Fibroblast of gingiva (primary cell): Measurements from ENCODE around the gene TM4SF5.

Experiments used
- DNase-seq: peaks from one replicate; pipeline ENCODE4 v3.0.0-alpha.2; 2011; ENCODE audit warnings: low read depth

Gene TM4SF5

DNA sequence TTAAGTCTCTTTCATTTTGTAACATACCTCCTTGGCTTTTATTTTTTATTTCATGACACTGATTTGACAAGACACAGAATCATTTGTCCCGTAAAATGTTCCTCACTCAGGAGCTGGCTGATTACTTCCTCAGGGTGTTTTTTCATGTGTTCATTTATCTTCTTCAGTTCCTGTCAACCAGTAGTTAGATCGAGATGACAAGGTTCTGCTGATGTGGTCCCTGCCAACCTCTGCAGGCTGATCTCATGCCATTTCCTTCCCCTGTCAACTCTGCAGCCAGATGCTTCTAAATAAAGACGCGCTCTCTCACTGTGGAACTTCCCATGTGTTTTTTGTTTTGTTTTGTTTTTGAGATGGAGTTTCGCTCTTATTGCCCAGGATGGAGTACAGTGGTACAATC, 23.8 kb upstream of the TM4SF5 start:
- no peak for DNase-seq

DNA sequence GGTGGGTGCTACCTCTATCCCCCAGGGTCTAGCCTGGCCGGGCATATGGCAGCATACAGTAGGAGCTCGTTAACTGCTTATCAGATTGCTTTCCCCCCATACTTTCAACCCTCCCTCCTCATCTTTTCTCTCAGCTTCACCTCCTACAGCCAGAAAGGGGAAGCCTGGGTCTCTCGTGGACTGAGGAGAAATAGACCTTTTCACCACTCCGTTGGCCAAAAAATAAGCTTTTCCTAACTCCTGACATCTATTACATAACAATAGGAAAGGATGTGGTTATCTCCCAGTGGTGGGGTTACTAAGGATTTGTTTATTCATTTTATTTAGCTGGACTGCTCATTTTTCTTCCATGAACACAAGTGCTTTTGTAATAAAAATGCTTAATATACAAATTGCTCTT, 23.0 kb upstream of the TM4SF5 start:
- no peak for DNase-seq

DNA sequence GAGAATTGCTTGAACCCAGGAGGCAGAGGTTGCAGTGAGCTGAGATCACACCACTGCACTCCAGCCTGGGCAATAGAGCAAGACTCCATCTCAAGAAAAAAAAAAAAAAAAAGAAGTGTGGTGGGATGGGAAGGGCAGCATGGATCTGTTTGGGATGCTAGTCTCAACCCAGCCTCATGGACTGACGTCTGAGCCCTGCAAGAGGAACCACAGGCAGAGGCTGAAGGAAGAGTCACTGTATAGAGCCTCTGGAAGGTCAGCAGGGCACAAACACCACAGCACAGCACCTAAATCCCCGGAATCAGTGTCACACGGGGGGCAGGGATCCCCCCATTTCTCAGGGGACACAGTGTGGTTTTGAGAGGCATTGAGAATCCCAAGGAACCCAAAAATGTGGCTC, 21.1 kb upstream of the TM4SF5 start:
- no peak for DNase-seq

DNA sequence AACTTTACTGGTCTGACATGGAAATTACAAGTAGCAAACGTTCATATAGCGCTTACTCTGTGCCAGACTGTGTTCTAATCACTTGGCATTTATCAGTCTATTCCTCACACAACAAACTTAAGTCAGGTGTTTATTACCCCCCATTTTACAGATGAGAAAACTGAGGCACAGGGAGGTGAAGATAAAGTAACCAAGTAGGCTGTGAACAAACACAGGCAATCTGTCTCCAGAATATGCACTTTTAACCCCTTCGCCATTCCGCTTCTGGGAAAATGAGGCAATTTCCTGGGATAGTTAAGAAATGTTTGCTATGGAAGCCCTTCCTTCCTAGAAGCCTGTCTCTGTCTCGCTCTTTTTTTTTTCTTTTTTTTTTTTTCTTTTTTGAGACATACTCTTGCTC, 19.8 kb upstream of the TM4SF5 start:
- DNase-seq: peak; percentile 9

DNA sequence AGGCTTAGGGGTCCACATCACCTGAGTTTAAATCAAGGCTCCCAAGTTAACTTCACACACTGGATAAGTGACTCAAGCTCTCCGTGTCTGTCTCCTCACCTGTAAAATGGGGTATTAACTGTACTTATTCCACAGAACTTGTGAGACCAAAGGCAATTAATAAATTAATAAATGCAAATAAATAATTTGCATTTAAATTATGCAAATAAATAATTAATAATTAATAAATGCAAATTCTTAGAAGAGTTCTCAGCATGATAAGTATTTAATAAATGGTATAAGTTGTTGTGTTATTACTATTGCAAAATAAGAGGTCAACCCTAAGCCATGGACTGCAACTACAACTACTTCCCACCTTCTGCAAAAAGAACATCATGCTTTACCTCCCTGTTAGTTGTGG, 18.3 kb upstream of the TM4SF5 start:
- no peak for DNase-seq

DNA sequence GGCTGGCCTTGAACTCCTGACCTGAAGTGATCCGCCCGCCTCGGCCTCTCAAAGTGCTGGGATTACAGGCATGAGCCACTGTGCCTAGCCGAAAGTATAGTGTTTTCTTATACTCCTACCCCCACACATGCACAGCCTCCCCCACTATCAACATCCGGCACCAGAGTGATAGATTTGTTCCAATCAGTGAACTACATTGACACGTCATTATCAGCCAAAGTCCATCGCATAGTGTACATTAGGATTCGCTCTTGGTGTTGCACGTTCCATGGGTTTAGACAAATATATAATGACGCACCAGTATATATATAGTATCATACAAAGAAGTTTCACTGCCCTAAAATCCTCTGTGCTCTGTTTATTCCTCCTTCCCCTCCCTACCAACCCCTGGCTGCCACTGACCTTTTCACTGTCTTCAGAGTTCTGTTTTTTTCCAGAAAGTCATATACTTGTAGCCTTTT, 11.9 kb upstream of the TM4SF5 start:
- no peak for DNase-seq

DNA sequence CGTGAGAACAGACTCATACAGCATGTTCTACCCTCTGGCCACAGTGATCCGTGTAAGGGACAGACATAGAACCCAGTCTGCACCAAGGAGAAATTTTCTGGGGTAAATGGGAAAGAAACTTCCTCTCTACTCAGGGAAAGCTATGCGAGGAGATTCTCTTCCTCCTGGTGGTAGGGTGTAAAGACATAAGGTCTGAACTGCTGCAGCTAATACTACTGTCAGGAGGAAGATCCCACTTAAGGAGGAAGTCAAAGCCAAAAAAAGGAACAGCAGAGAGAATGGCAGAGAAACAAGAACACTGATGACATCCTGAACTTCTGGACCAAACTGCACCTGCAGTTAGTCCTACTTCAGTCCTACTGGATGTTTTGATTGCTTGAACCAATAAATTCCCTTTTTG, 7.1 kb upstream of the TM4SF5 start:
- DNase-seq: no peak

DNA sequence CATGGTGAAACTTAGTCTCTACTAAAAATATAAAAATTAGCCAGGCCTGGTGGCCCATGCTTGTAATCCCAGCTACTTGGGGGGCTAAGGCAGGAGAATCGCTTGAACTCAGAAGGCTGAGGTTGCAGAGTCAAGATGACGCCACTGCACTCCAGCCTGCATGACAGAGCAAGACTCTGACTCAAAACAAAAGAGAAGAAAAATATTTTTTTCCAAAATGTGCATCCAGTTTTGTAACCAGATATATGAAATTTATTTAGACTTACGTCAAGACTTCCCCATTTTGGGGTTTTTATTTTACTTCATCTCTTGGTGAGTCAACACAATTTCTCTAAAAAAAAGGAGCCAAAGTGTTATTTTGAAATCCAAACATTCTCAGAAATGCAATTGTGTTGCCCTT, 5.5 kb upstream of the TM4SF5 start:
- DNase-seq: peak; percentile 70

DNA sequence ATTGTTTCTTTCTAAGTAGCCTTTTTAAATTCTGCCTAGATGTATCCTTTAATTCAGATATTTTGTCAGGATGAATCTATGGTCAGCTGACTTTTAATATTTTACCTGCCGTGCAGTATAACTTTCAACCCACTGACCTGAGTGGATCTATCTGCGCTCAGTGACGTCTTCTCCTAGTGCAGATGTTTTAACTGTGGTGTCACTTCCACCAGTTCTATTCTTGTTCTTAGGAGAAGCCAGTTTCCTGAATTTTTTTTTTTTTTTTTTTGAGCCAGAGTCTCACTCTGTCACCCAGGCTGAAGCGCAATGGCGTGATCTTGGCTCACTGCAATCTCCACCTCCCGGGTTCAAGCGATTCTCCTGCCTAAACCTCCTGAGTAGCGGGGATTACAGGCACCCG, 5.0 kb upstream of the TM4SF5 start:
- no peak for DNase-seq

DNA sequence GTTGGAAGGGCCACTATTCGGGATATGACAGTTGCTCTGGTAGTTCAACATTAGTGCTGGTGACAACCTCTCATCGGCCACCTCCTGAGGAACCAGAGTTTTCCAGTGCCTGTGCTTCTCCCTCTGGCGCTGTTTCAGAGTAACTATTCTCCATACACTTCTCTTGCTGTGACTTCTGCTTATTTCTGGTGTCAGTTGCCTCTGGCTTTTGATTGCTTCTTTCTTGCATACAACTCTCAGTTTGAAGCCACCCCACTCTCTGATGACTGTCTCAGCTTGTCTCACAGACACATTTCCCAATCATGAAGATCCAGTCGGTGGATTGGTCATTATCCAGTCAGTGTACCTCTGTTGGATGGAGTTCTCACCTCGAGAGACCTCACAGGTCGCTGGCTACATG, 3.4 kb upstream of the TM4SF5 start:
- DNase-seq: no peak

DNA sequence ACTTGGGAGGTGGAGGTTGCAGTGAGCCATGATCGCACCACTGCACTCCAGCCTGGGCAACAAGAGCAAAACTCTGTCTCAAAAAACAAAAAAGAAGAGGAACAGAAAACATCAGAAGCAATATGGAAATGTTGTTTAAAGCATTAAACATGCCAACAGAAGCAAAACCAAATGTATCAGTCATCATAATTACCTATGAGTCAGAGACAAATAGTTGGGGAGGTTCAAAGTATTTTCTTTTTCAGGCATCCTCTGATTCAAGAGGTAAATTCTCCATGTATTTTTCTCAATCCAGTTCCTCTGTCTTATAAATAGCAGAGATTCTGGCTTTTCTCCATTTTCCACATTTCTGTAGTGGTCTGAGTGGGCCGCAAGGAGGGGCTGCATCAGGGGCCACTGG, 2.1 kb upstream of the TM4SF5 start:
- DNase-seq: no peak

DNA sequence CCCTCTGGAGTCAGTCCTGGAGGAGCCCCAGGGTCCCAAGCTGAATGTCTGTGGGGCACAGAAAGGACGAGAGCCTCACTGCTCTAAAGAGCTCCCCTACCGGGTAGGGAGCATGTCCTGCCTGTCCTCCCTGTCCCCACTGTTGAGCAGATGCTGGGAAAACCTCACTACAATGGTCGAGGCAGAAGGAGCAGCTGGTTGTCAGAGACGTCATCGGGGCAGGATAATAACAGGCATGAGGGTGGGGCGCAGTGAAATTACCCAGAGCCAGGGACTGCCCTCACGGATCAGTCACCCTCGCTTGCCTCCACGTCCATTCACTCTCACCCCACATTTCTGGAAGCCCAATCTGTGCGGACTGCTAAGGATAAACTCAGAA, 538 bp downstream of the TM4SF5 start:
- DNase-seq: no peak

DNA sequence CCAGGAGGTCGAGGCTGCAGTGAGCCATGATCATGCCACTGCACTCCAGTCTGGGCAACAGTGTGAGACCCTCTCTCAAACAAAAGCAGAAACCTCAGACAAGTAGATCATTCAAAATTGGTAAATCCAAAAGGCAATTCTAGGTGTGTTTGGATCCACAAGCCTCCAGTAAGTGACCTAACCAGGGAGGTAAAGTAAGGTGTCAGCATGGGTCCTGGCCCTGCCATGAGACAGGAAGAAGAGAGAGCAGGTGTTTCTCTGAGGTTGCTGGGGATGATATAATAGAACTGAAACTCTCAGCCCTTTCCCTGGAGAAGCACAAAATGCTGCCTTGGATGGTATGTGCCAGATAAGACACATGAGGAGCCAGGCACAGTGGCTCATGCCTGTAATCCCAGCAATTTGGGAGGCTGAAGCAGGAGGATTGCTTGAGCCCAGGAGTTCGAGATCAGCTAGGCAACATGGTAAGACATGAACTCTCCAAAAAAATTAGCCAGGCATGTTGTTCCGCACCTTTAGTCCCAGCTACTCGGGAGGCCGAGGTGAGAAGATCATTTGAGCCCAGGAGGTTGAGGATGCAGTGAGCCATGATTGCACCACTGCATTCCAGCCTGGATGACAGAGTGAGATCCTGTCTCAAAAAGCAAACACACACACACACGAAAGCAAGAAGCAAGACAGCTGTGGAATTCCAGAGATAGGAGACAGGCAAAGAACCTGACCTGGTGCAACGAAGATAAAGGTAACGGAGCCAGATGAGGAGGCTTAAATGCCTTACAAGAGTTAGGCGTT, 6.5 kb downstream of the TM4SF5 start:
- DNase-seq: no peak

DNA sequence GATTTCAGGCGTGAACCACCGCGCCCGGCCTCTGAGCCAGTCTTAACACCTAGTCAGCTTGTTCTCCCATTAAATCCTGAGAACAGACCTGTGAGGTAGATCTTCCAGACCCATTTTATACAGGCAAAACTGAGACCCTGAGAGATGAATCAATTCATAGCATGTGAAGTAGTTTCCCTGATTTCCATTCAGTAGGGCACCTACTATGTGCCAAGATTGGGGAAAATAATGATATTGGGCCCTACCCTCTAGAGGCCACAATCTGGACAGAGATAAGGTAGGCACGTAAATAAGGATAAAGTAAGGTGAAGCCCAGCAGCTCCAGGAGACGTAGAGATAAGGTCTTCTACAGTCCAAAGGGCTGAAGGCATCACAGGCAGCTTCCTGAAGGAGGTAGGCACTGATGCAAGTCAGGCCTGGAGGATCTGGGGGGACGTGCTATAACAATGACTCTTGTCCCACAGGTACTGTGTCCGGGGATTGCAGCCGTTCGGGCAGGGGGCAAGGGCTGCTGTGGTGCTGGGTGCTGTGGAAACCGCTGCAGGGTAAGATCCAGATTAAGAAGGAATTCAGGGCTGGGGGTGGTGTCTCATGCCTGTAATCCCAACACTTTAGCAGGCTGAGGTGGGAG, 8.8 kb downstream of the TM4SF5 start:
- DNase-seq: no peak

DNA sequence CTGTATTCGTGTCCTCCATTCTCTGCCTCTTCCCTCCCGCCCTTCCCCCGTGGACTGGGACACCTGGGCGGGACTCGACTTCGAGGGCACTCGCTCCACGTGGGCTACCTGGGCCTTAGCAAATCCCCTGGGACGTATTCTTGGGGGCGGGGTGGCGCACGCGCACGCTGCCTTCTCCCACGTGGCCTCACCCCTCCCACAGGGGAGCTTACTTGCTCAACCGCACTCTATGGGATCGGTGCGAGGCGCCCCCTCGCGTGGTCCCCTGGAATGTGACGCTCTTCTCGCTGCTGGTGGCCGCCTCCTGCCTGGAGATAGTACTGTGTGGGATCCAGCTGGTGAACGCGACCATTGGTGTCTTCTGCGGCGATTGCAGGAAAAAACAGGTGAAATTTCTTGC, 11.0 kb downstream of the TM4SF5 start:
- DNase-seq: no peak

DNA sequence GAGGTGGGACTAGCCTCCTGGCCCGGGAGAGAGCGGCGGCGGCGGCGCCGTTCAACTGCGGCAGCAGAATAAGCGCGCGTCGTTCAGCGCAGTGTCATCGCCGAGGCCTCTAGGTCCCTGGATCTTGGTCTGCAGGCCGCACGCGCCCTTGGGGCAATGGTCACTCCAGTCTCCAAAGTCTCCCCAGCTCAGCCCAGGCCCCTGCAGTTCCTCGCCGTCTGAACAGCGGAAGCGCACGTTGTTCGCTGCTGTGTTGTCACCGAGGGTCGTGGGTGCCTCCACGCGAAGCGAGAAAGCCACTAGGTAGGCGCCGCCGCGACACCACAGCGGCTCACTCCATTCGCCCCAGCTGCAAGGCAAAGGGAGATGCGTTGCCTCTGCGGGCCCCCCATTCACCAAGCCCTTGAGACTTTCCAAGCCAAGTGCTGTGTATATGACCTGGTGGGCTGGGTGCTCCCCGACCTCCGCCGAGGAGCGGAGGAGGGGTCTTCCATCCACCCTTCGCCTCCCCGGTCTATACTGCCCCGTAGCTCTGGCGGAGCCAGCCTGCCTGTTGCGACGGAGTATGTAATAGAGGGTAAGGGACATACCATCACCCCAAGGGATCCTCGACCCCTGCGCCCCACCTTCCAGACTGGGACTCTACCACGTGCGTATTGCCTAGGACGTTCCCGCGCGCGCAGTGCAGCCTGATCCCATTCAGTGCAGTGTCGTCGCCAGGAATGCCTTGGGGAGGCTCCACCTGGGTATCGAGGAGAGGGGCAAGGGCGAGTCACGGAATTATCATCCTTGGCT, 13.8 kb downstream of the TM4SF5 start:
- DNase-seq: no peak

DNA sequence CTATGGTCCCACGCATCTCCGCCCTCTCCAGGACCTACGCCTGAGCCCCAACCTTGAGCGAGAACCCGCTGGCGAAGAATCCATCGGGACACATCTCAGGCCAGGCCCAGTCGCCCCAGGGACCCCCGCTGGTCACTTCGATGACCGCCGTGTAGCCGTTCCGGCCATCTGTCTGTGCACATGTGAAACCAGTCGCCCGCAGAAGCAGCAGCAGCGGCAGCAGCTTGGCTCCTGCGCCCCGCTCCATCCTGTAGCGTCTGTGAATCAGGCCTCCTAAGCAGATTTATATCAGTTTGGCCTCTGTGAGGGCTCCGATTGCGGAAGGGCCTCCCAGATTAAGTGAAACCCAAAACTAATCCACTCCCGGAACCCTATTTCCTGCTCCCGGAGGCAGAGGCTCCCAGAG, 14.4 kb downstream of the TM4SF5 start, which contains the start of gene VMO1:
Gene VMO1 (minus strand): TSS at position 259 of the 406 bp plus-strand sequence. CDS start 12 bp downstream, at position 247.
- DNase-seq: peak; percentile 32

DNA sequence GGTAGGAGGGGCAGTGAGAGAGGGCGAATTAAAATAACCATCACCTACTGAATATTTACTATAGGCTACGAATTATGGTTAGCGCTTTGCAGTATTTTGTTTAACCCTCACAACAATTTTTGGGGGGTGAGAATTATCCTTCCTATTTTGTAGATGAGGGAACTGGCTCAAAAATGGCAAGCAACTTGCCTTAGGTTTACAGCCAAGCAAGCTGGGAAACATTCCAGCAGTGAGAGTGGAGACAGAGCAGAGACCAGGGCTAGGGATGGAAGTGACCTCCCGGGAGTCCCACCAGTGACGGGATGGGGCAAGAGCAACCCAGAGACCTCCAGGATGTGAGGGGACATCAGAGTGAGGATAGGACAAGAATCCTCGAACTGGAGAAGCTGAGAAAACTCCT, 14.8 kb downstream of the TM4SF5 start:
- no peak for DNase-seq

DNA sequence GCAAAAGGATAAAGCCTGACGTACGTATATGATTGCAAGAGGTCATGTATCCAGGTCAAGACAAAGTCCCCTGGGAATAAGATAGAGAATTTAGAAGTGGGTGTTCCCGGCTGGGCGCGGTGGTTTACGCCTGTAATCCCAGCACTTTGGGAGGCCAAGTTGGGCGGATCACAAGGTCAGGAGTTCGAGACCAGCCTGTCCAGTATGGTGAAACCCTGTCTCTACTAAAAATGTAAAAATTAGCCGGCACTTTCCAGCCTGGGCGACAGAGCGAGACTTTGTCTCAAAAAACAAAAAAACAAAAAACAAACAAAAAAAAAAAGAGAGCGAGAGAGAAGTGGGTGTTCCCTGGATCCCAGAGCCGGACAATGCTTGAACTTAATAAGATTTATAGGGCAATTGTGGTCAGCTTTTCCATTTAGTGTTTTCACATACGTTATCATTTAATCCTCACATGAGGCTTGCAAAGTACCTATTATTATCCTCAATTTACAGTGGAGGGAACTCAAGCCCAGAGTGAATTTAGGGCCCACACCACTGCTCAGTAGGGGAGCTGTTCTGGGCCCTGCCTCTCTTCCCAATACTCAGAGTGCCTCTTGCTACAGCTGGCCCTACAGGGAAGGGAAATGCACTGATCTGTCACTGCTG, 16.6 kb downstream of the TM4SF5 start:
- DNase-seq: peak; percentile 58

DNA sequence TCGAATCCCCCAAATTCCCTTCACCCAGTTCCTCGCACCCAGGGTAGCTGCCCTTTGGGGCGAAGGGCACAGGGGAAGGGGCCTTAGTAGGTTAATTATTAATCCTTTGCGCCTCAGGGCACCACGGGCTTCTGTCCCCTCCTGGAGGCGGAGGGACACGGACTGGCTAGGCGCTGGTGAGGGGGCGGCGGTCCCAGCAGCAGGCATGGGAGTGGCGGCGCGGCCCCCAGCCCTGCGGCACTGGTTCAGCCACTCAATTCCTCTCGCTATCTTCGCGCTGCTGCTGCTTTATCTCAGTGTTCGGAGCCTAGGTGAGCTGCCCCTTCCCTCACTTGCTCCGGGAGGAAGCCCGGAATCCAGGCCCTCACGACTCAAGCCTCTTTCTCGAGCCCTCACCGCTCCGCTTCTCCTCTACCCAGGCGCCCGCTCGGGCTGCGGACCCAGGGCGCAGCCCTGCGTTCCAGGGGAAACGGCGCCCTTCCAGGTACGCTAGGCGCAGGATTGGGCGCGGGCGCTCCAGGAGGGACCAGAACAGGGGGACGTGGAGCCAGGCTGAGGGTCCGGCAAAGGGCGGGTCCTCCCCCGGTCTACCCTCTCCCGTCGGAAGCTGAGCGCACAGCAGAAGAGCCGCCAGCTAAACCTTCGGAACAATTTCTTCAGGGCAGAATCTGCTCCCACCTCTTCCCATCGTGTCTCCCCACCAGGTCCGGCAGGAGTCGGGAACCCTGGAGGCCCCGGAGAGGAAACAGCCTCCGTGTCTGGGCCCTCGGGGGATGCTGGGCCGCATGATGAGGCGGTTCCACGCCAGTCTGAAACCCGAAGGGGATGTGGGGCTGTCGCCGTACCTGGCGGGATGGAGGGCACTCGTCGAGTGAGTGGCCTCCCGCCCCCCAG, 17.4 kb downstream of the TM4SF5 start, which contains the start of gene GLTPD2:
Gene GLTPD2 (plus strand): TSS at position 158 of the 894 bp plus-strand sequence. CDS start 48 bp downstream, at position 206.
- DNase-seq: no peak

DNA sequence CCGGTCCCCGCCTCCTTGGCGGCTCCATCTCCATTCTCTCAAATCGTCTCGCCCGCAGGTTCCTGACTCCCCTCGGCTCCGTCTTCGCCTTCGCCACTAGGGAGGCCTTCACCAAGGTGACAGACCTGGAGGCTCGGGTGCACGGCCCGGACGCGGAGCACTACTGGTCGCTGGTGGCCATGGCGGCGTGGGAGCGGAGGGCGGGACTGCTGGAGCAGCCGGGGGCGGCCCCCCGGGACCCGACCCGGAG, 17.9 kb downstream of the TM4SF5 start:
- no peak for DNase-seq
